Endothelial cell of umbilical vein (primary cell): Measurements from ENCODE around the gene FAM98B. TPM values are rescaled to one million over a fixed set of nuclear protein-coding genes. Genes with fewer than 3 reads are reported as not detected.

Experiments
- BruUV-seq: library from RNA; stranded (reverse); fragments of 400-500 nt; replicated peaks from 2 replicates; lab custom pipeline; 2021; lab: Mats Ljungman, UMichigan
- CTCF ChIA-PET: fragments of 300-600, 350-600 bp; sonication (Branson Sonifier 250); formaldehyde crosslinking; loops from one replicate; lab custom pipeline; 2021; ENCODE audit warnings: antibody characterized with exemption, inconsistent platforms; lab: Charles Lee
- POLR2A ChIA-PET: fragments of 300-600, 350-600 bp; sonication (Branson Sonifier 250); formaldehyde crosslinking; loops from one replicate; lab custom pipeline; 2021; ENCODE audit warnings: antibody characterized with exemption, inconsistent platforms; lab: Charles Lee
- DNase-seq: peaks from one replicate; pipeline ENCODE4 v3.0.0-alpha.2; 2011; ENCODE audit warnings: low read depth, low spot score
- FAIRE-seq: peaks from 2 replicates; lab custom pipeline; 2011; peaks lifted over from hg19 to GRCh38; lab: Jason Lieb, UNC
- H2AFZ ChIP-seq: 2 replicates; pipeline ENCODE4 v1.6.0; 2012; ENCODE audit warnings: low read depth, low read length, control low read depth, inconsistent platforms
- H3K27ac ChIP-seq: 2 replicates; pipeline ENCODE4 v1.5.1; 2011; ENCODE audit warnings: low read depth, mild to moderate bottlenecking, control low read depth, low read length, moderate library complexity; ENCODE audit not compliant: insufficient read depth
- H3K27me3 ChIP-seq, 2 experiments: 2 replicates each; pipeline versions ENCODE4 v1.6.0 to v1.6.1; 2011; ENCODE audit warnings: low read length in 2 of 2, mixed read lengths in 1 of 2; ENCODE audit not compliant: control insufficient read depth in 2 of 2, insufficient read depth in 2 of 2
- H3K36me3 ChIP-seq, 2 experiments: 2 replicates in 1 of 2; 3 replicates in 1 of 2; pipeline ENCODE4 v1.5.1; 2011; ENCODE audit warnings: low read length in 2 of 2, mild to moderate bottlenecking in 1 of 2, moderate library complexity in 1 of 2; ENCODE audit not compliant: control insufficient read depth in 2 of 2, insufficient read depth in 2 of 2; ENCODE audit errors: extremely low read depth in 1 of 2
- H3K4me1 ChIP-seq: 3 replicates; pipeline ENCODE4 v1.5.1; 2011; ENCODE audit warnings: mild to moderate bottlenecking, low read length; ENCODE audit not compliant: control insufficient read depth, insufficient read depth; ENCODE audit errors: extremely low read depth
- H3K4me2 ChIP-seq: 2 replicates; pipeline ENCODE4 v1.6.1; 2011; ENCODE audit warnings: low read length, control low read depth, mixed read lengths; ENCODE audit not compliant: insufficient read depth
- H3K4me3 ChIP-seq, 3 experiments: fragments of 200-600 bp in 1 of 3; sonication (generic), shearing (Covaris generic) in 1 of 3; replicated peaks in 1 of 3; 2 replicates each; pipeline ENCODE4 v1.5.1; 2011 to 2016; ENCODE audit warnings: control low read depth in 3 of 3, low read length in 3 of 3, mild to moderate bottlenecking in 2 of 3, inconsistent platforms in 1 of 3, low read depth in 1 of 3, moderate library complexity in 1 of 3; ENCODE audit not compliant: insufficient read depth in 1 of 3
- H3K79me2 ChIP-seq: 2 replicates; pipeline ENCODE4 v1.6.0; 2012; ENCODE audit warnings: low read length, inconsistent platforms; ENCODE audit not compliant: control insufficient read depth, insufficient read depth
- H3K9ac ChIP-seq: replicated peaks from 2 replicates; pipeline ENCODE3; 2011; ENCODE audit warnings: low read length, control low read depth; ENCODE audit not compliant: insufficient read depth; ENCODE audit errors: extremely low read depth
- H3K9me1 ChIP-seq: replicated peaks from 3 replicates; pipeline ENCODE4 v1.6.0; 2011; ENCODE audit warnings: mild to moderate bottlenecking, low read length; ENCODE audit not compliant: control insufficient read depth, insufficient read depth; ENCODE audit errors: extremely low read depth
- H3K9me3 ChIP-seq: replicated peaks from 2 replicates; pipeline ENCODE4 v1.5.1; 2012; ENCODE audit warnings: low read length, inconsistent platforms; ENCODE audit not compliant: control insufficient read depth, insufficient read depth
- H4K20me1 ChIP-seq: replicated peaks from 2 replicates; pipeline ENCODE3; 2011; ENCODE audit warnings: mild to moderate bottlenecking, low read length; ENCODE audit not compliant: control insufficient read depth, insufficient read depth; ENCODE audit errors: extremely low read depth
- CTCF ChIP-seq, 2 donors: IDR thresholded peaks; 1 replicate in 1 of 2; 2 replicates in 1 of 2; pipeline ENCODE4 v1.5.1; 2011; ENCODE audit warnings: low read length in 2 of 2, mild to moderate bottlenecking in 2 of 2, moderate library complexity in 2 of 2, control low read depth in 1 of 2, inconsistent platforms in 1 of 2, low read depth in 1 of 2; ENCODE audit not compliant: insufficient read depth in 1 of 2; ENCODE audit errors: extremely low read depth in 1 of 2
- EZH2 ChIP-seq: IDR thresholded peaks from 2 replicates; pipeline ENCODE4 v1.6.1; 2012; ENCODE audit warnings: borderline replicate concordance, low read depth, mild to moderate bottlenecking, moderate library complexity, low read length, inconsistent platforms; ENCODE audit not compliant: severe bottlenecking
- FOS ChIP-seq: IDR thresholded peaks from 2 replicates; pipeline ENCODE4 v1.6.1; 2011; ENCODE audit warnings: mild to moderate bottlenecking, low read length, moderate library complexity, borderline replicate concordance; ENCODE audit not compliant: insufficient read depth
- GATA2 ChIP-seq: IDR thresholded peaks from 2 replicates; pipeline ENCODE4 v1.7.0; 2011; ENCODE audit warnings: low read depth, mild to moderate bottlenecking, moderate library complexity, mixed read lengths, low read length; ENCODE audit not compliant: insufficient read length, insufficient read depth
- JUN ChIP-seq: IDR thresholded peaks from 2 replicates; pipeline ENCODE4 v1.6.1; 2011; ENCODE audit warnings: borderline replicate concordance, low read depth; ENCODE audit not compliant: insufficient read length, insufficient read depth
- MAX ChIP-seq: IDR thresholded peaks from 2 replicates; pipeline ENCODE4 v1.6.1; 2011; ENCODE audit not compliant: insufficient read depth, insufficient read length
- MYC ChIP-seq: IDR thresholded peaks from one replicate; pipeline ENCODE4 v1.6.1; 2011; ENCODE audit warnings: mild to moderate bottlenecking, low read depth, low read length
- POLR2A ChIP-seq: IDR thresholded peaks from 2 replicates; pipeline ENCODE4 v1.6.1; 2012; ENCODE audit warnings: low read depth, mild to moderate bottlenecking, control low read depth, low read length
- POLR2AphosphoS5 ChIP-seq: IDR thresholded peaks from 2 replicates; pipeline ENCODE4 v1.6.1; 2012; ENCODE audit warnings: low read depth, mild to moderate bottlenecking, control low read depth, low read length, moderate library complexity; ENCODE audit not compliant: insufficient read depth
- dilution Hi-C: fragments of 300-500 bp; cut with MboI; formaldehyde crosslinking; loops from one replicate; pipeline ENCODE4 v1.15.0; 2019; ENCODE audit warnings: low sequenced_read_pairs; ENCODE audit not compliant: extremely low pct_ligation_motif_present
- intact Hi-C: fragments of 100-400 bp; cut with micrococcal nuclease; formaldehyde crosslinking; loops from one replicate; pipeline ENCODE4 v1.10.0; 2022
- polyA plus RNA-seq, 4 experiments: library from polyadenylated mRNA; depleted of rRNA in 3 of 4; stranded (reverse) in 3 of 4; unstranded in 1 of 4; fragments of >200 nt; gene quantifications; 2 replicates each; pipeline versions ENCODE4 v1.2.1 to v1.2.3, GENCODE V29; 2011 to 2012; ENCODE audit warnings: missing spikeins in 1 of 4
- total RNA-seq: library from RNA; stranded (reverse); gene quantifications from 2 replicates; pipeline ENCODE4 v1.2.3, GENCODE V29; 2021

FAM98B gene
- total and polyA plus RNA-seq, 2 donors (not counting 3 experiments of a cell fraction or from before 2014, with no cell fraction given), result 4.2 to 22.3 TPM

DNA sequence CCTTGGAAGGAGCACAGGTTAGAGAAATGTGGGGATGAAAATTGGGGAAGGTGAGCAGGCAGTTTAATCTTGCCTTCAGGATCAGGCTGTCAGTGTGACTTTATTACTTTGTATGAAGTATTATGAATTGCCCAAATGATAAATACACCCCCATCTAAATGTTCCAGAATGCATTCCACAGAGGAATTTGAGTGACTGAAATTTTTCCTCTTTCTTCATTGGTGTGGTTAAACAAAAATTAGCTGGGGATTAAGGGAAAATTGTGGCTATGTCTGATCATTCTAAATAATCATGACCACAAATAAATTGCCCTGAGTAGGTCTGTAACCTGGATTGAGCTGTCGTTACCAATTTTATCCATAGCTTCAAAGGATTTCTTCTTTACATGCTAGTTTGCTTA, 33.5 kb downstream of the FAM98B start:
- no peaks in the 10 kb centered on the region for H3K27me3 ChIP-seq
- no peak for FAIRE-seq
- no TSS peak for BruUV-seq

More for the DNA sequence above, 33.5 kb downstream of the FAM98B start:
- Histone ChIP-seq H3K4me1 (peaks cover 11% of the 10 kb centered on the region), H3K36me3 (no peaks in the 10 kb centered on the region), H3K27ac (no peak overlapping the region), H3K9me3 (no peaks in the 10 kb centered on the region), H4K20me1 (no peaks in the 10 kb centered on the region), H3K4me2 (no peak overlapping the region), H3K9ac (no peak overlapping the region), H2AFZ (no peak overlapping the region), H3K4me3 (no peak overlapping the region), H3K79me2 (no peaks in the 10 kb centered on the region), H3K9me1 (no peaks in the 10 kb centered on the region)
- dilution Hi-C loops (no loop called here), intact Hi-C loops (no loop called here)
- TF ChIP-seq POLR2AphosphoS5 (no peak), FOS (no peak), CTCF (IDR thresholded peaks at IDR 0.05; ENCODE audit: extremely low read depth in 1 of 2, insufficient read depth in 1 of 2, low read depth in 1 of 2, low read length in 2 of 2) (no peak), MAX (no peak), POLR2A (no peak), GATA2 (no peak), JUN (no peak), EZH2 (no peak), MYC (no peak)
- DNase-seq, result no peak
- ChIA-PET CTCF (no interaction called here), POLR2A (no interaction called here)
